HG02623 (cell line): ENCODE measurements around the gene GABRB1.
A peak's percentile ranks its signal among the peaks of the same experiment; 100 is the strongest.
"Not testable (repeated sequence)": the region's sequence is repeated elsewhere in the genome, so short reads cannot be mapped to it uniquely, and the experiment has no call there.

Experiments
- ATAC-seq: cut with Tn5 transposase; IDR thresholded peaks from one replicate; pipeline ENCODE4 v1.9.1; 2021; ENCODE audit warnings: moderate library complexity; ENCODE audit not compliant: unreplicated experiment

GABRB1 gene

GRCh38 chr4:47278631-47279030 is 247.3 kb downstream of the GABRB1 start:
- ATAC-seq, result no peak

GRCh38 chr4:47287735-47288134 is 256.4 kb downstream of the GABRB1 start:
- ATAC-seq, result no peak

DNA sequence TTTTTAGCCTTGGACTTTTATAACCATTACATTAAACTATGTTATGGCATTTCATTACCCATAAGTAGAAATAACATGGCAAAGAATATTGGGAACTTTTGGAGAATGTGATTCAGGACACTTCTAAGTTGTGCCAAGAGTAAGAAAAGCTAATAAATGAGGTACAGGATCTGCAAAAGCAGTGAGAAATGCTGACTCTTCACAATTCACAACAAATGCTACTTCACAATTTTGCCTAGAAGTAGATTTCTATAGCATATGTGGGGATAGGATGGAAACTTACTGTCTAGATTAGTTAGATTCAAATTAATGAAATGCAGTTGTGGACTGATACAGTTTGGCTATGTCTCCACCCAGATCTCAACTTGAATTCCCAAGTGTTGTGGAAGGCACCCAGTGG is 258.4 kb downstream of the GABRB1 start:
- no peak for ATAC-seq

GRCh38 chr4:47290873-47291272 is 259.5 kb downstream of the GABRB1 start:
- not testable (repeated sequence) for ATAC-seq

DNA sequence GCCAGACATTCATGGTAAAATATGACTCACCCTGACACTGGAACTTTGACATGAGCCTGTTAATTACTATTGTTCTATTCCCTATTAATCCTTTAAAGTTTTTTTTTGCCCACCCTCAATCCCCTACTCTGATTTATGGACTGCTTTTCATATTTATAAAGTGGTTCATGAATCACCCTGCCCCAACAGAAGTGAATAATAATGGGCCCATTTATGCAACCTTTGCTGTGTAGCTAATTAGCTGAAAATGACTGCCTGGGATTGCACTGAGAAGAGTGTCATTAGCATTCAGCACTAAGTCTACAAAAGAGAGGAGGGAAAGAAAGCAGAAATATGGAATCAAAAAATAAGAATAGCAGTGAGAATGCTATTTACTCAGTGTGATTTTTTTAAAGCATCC is 277.8 kb downstream of the GABRB1 start:
- no peak for ATAC-seq

GRCh38 chr4:47312170-47312569 is 280.8 kb downstream of the GABRB1 start:
- ATAC-seq, result no peak

DNA sequence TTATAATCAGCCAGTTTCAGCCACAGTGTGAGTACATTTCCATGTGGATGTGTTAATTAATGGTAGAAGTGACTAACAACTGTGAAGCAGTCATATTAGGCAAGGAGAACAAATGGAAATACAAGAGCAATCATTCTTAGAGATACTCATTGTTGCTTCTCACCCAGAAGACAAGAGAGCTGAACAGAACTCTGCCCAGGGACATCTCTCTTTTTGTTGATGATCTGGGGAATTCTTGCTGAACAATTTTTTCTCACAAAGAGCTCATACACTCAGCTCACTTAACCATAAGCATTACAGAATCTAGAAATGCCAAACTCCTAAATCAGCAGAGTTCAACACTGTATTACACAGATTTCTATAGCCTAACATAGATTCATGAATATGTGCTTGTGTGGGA is 282.0 kb downstream of the GABRB1 start:
- no peak for ATAC-seq

DNA sequence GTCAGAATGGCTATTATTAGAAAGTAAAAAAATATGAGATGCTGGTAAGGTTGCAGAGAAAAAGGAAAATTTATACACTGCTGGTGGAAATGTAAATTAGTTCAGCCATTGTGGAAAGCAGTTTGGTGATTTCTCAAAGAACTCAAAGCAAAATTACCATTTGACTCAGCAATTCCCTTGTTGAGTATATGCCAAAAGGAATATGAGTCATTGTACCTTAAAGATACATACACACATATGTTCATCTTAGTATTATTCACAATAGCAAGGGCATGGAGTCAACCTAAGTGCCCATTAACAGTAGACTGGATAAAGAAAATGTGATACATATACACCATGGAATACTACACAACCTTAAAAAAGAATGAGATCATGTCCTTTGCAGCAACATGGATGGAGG is 284.0 kb downstream of the GABRB1 start:
- ATAC-seq, result peak; percentile 88

- ATAC-seq, result no peak
These were observed 294.7 kb downstream of the GABRB1 start for GRCh38 chr4:47326025-47326424.

GRCh38 chr4:47330866-47331265 is 299.5 kb downstream of the GABRB1 start:
- no peak for ATAC-seq

- no peak for ATAC-seq
These were observed 303.3 kb downstream of the GABRB1 start for GRCh38 chr4:47334652-47335051.

DNA sequence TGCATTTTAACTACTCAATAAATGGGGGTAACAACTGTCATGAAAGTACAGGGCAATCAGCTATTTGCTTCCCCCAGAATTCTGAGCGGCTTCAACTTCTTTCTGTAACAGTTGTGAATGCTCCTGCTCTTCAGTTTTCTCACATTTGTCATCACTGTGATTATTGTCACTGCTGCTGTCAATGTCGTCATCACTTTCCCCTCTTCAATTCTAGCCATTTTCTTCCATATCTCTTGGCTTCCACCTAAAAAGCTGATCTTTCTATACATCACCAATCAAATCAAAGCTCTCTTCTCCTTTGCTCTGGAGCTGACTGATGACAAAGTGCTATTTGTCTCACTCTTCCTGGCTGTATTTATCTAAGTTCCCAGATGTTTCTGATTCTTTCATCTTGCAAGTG is 306.5 kb downstream of the GABRB1 start:
- ATAC-seq, result no peak

- ATAC-seq, result no peak
These were observed 309.5 kb downstream of the GABRB1 start for GRCh38 chr4:47340914-47341313.

- no peak for ATAC-seq
These were observed 311.4 kb downstream of the GABRB1 start for GRCh38 chr4:47342796-47343195.

DNA sequence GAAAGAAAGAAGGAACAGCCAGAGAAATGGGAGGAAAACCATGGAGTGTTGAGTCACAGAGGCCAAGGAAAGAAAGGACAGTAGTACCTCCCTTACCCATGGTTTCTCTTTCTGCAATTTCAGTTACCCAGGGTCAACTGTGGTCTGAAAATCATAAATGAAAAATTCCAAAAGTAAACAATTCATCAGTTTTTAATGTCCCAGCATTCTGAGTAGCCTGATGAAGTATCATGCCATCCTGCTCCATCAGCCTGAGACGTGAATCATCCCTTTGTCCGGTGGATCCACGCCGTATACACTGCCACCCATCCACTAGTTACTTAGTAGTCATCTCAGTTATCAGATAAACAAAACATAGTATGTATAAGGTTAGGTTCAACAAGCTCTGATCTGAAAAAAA is 318.0 kb downstream of the GABRB1 start:
- no peak for ATAC-seq

DNA sequence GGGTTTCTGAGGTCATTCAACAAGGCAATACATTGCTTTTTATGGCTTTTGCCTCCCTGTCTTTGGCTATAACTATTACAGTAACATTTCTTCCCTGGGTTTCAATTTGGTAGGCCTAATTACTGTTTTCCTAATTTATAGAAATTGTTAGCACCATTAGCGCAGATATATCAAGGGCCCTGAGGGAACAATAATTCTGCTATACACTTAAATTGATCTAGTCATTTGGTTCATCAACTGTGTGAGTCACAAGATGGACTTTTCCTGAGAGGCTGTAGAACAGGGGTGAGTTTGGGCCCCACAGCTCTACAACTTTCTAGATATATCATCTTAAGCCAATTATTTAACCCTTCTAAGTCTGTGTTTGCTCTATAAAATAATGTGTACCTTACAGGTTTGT is 324.2 kb downstream of the GABRB1 start:
- no peak for ATAC-seq

GRCh38 chr4:47359891-47360290 is 328.5 kb downstream of the GABRB1 start:
- ATAC-seq, result no peak

DNA sequence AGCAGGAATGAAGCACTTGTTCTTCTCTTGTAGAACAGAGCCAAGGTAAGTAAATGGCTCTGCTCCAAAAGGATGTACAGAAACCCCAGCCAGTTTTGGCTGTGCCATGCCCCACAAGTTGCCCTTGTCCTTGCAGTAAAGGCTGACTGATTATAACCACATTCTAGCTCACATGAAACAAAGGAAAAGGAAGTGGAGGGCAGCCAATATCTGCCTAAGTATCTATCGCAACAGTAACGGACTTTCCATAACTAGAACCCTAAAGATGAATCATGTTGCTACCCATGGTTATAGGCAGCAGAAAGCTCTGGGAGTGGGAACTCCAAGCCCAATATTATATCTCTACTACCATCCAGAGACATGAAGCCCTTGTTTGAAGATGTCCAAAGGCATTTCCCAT is 336.4 kb downstream of the GABRB1 start:
- ATAC-seq, result no peak

DNA sequence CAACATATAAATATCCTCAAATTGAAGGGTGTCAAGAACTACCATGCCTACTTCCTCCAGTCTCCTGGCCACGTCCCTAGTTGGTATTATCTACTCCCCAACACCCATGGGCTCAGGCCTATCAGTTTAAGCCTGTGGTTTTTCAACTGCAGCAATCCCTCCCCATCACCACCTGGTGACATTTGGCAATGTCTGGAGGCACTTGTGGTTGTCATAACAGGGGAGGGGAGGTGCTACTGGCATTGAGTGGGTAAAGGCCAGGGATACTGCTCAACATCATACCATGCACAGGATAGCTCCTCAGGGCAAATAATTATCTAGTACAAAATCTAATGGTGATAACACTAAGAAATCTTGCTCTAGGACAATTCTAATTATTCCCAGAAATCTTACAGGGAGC is 336.8 kb downstream of the GABRB1 start:
- no peak for ATAC-seq

DNA sequence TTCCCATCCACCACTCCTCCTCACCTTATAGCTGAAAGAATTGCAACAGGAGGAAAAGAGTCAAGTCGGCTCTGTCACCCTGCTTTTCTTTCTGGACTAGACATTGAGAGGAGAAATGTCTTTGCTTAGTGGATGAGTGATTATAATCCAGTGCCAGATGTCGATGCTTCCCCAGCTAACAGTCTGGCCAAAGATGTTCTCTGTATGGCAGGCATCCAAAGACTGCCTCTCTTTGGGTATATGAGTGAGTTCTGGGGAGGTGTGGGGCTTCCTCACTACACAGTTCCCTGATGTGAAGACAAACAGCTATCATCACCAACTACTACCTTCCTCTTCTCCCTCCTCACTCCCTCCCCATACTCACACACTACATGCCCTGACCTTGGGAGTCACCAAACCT is 341.2 kb downstream of the GABRB1 start:
- ATAC-seq, result no peak

DNA sequence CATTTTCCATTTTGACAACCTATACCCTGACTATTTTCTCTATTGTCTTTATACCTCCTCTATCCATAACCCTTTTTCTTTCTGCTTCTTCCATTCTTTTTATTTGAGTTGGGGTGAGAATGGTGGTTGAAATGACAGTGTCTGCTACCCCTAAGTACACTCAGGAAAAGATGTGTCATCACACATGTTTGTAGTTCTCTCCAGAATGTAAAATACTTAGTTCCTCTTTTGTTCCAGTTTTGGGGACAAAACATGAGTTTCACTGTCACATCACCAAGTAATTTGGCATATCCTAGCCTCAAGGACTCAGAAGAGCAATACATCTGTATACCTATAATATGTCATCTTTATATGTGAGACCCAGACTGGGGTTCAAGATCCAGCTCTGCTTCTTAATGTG is 341.8 kb downstream of the GABRB1 start:
- ATAC-seq, result no peak

- ATAC-seq, result no peak
These were observed 342.3 kb downstream of the GABRB1 start for GRCh38 chr4:47373709-47374108.

DNA sequence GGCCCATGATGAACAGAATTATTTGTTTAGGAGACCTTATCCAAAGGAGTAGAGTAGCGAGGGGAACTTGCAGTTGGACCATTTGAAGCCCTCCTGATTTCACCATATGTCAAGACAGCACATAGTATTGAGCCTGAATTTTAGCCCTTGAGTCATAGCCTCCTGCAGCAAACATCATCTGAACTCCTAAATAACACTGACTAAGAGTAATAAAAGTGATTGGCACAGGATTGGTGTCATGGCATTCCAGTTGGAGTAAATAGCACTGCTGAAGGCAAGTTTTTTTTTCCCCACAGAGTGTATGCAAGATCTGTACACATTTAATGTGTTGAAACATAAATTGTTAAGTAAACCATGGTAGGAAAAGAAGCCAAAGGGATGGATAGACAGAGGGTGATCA is 343.1 kb downstream of the GABRB1 start:
- ATAC-seq, result no peak

GRCh38 chr4:47378021-47378530 is 346.7 kb downstream of the GABRB1 start:
- ATAC-seq, result not testable (repeated sequence)
